ENCODE measurements around the gene PPIL1.

PPIL1 gene

GRCh38 chr6:36915599-36915998, 41.0 kb upstream of the PPIL1 start:
- TF ChIP-seq CTCF (IDR thresholded peaks at IDR 0.05; ENCODE audit: borderline replicate concordance, insufficient read depth, low read depth, low read length) = no peak
- H3K4me3 ChIP-seq (ENCODE audit: low read depth, low read length) = no peak overlapping the region

- no peak for TF ChIP-seq CTCF (IDR thresholded peaks at IDR 0.05; ENCODE audit: borderline replicate concordance, insufficient read depth, low read depth, low read length)
- no peak overlapping the region for H3K4me3 ChIP-seq (ENCODE audit: low read depth, low read length)
Observed at GRCh38 chr6:36914227-36914794, 39.7 kb upstream of the PPIL1 start.

- TF ChIP-seq CTCF (IDR thresholded peaks at IDR 0.05; ENCODE audit: borderline replicate concordance, insufficient read depth, low read depth, low read length) = no peak
- H3K4me3 ChIP-seq (ENCODE audit: low read depth, low read length) = no peak overlapping the region
Observed at GRCh38 chr6:36913082-36913481, 38.5 kb upstream of the PPIL1 start.

GRCh38 chr6:36912586-36912985, 38.0 kb upstream of the PPIL1 start:
- no peak overlapping the region for H3K4me3 ChIP-seq (ENCODE audit: low read depth, low read length)
- TF ChIP-seq CTCF (IDR thresholded peaks at IDR 0.05; ENCODE audit: borderline replicate concordance, insufficient read depth, low read depth, low read length) = no peak

- TF ChIP-seq CTCF (IDR thresholded peaks at IDR 0.05; ENCODE audit: borderline replicate concordance, insufficient read depth, low read depth, low read length) = no peak
- H3K4me3 ChIP-seq (ENCODE audit: low read depth, low read length) = no peak overlapping the region
Observed at GRCh38 chr6:36912030-36912454, 37.4 kb upstream of the PPIL1 start.

GRCh38 chr6:36908747-36909146, 34.1 kb upstream of the PPIL1 start:
- no peak for TF ChIP-seq CTCF (IDR thresholded peaks at IDR 0.05; ENCODE audit: borderline replicate concordance, insufficient read depth, low read depth, low read length)
- H3K4me3 ChIP-seq (ENCODE audit: low read depth, low read length) = no peak overlapping the region

- no peak for TF ChIP-seq CTCF (IDR thresholded peaks at IDR 0.05; ENCODE audit: borderline replicate concordance, insufficient read depth, low read depth, low read length)
Observed at GRCh38 chr6:36907781-36908180, 33.2 kb upstream of the PPIL1 start.

More at GRCh38 chr6:36907781-36908180, 33.2 kb upstream of the PPIL1 start:
- H3K4me3 ChIP-seq (ENCODE audit: low read depth, low read length) = no peak overlapping the region

Data from GM12875 (cell line).